Measurements from ENCODE around the gene ADIG. TPM values are rescaled to one million over a fixed set of nuclear protein-coding genes. Genes with fewer than 3 reads are reported as not detected.

The ADIG gene
- total and polyA plus RNA-seq, 9 donors, result not detected

GRCh38 chr20:38589351-38589750, 8.4 kb downstream of the ADIG start:
- H3K4me1 ChIP-seq (ENCODE audit: insufficient read depth), result no peaks in the 10 kb centered on the region
- 71 to 82% (median 74%) methylated on average over 4 of the region's 4 CpGs for WGBS, 3 donors
- H3K9me3 ChIP-seq, result no peaks in the 10 kb centered on the region
- DNase-seq, result no peak
- no peak overlapping the region for H3K27ac ChIP-seq
- no peaks in the 10 kb centered on the region for H3K27me3 ChIP-seq
- intact Hi-C loops (cut with DNase I), result no loop called here
- no peak overlapping the region for H3K4me3 ChIP-seq
- TF ChIP-seq EP300 (IDR thresholded peaks at IDR 0.05), result no peak
- no peak for TF ChIP-seq POLR2A (IDR thresholded peaks at IDR 0.05)
- no peak for TF ChIP-seq CTCF (IDR thresholded peaks at IDR 0.05)
- H3K36me3 ChIP-seq, result no peaks in the 10 kb centered on the region

DNA sequence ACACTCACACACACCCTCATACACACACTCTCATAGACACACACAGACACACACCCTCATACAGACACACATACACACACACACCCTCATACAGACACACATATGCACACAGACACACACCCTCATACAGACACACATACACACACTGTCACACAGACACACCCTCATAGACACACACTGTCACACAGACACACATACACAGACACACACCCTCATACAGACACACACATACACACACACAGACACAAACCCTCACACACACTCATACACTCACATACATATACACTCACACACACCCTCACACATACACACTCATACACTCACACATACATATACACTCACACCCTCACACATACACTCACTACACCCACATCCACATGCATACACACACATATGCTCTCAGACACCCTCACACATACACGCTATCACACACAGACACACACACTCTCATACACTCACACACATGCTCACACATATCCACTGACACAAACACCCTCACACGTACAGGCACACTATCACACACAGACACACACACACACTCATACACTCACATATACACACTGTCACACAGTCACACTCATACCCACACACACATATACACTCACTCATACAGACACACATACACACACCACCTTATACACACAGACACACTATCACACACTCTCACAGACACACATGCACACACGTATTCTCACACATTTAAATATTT, 9.1 kb downstream of the ADIG start:
- intact Hi-C loops (cut with DNase I), result no loop called here
- H3K36me3 ChIP-seq, result no peaks in the 10 kb centered on the region
- no peaks in the 10 kb centered on the region for H3K9me3 ChIP-seq
- H3K27ac ChIP-seq, result no peak overlapping the region
- TF ChIP-seq CTCF (IDR thresholded peaks at IDR 0.05) (no peak), EP300 (IDR thresholded peaks at IDR 0.05) (no peak), POLR2A (IDR thresholded peaks at IDR 0.05) (no peak)
- H3K4me1 ChIP-seq (ENCODE audit: insufficient read depth), result no peaks in the 10 kb centered on the region
- no peak for DNase-seq
- no peak overlapping the region for H3K4me3 ChIP-seq
- WGBS, 3 donors, result 67 to 75% (median 71%) methylated on average over 3 of the region's 3 CpGs
- no peaks in the 10 kb centered on the region for H3K27me3 ChIP-seq

GRCh38 chr20:38590676-38591473, 9.9 kb downstream of the ADIG start:
- no peaks in the 10 kb centered on the region for H3K9me3 ChIP-seq
- 70 to 72% (median 72%) methylated on average over 18 of the region's 18 CpGs for WGBS, 3 donors
- no peaks in the 10 kb centered on the region for H3K27me3 ChIP-seq

More at GRCh38 chr20:38590676-38591473, 9.9 kb downstream of the ADIG start:
- no peak for DNase-seq
- no peak for TF ChIP-seq POLR2A (IDR thresholded peaks at IDR 0.05)
- TF ChIP-seq EP300 (IDR thresholded peaks at IDR 0.05), result no peak
- no peak for TF ChIP-seq CTCF (IDR thresholded peaks at IDR 0.05)
- intact Hi-C loops (cut with DNase I), result no loop called here
- H3K4me1 ChIP-seq (ENCODE audit: insufficient read depth), result no peaks in the 10 kb centered on the region
- H3K4me3 ChIP-seq, result no peak overlapping the region
- no peak overlapping the region for H3K27ac ChIP-seq
- H3K36me3 ChIP-seq, result no peaks in the 10 kb centered on the region

Data from ovary (tissue), 9 donors.